ENCODE measurements around the gene MARCKSL1.
"Not testable (repeated sequence)": the region's sequence is repeated elsewhere in the genome, so short reads cannot be mapped to it uniquely, and the experiment has no call there.

MARCKSL1 gene

DNA sequence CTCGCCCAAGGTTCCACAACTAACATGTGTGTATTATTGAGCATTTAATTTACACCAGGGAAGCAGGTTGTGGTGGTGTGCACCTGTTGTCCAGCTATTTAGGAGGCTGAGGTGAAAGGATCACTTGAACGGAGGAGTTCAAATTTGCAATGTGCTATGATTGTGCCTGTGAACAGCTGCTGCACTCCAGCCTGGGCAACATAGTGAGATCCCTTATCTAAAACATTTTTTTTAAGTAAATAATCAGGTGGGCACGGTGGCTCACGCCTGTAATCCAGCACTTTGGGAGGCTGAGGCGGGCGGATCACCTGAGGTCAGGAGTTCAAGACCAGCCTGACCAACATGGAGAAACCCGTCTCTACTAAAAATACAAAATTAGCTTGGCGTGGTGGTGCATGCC lies 51.3 kb downstream of the MARCKSL1 start:
- DNase-seq = not testable (repeated sequence)

Data from NCI-H446 treated with DMSO at 0.1 percent for 48 hours (cell line).